Measurements from ENCODE around the gene PLA2G4E.

The PLA2G4E gene

GRCh38 chr15:41990691-41991090, 30.2 kb downstream of the PLA2G4E start:
- Histone ChIP-seq H3K4me1 (ENCODE audit: control insufficient read depth, insufficient read depth, low read length) (no peaks in the 10 kb centered on the region), H3K36me3 (ENCODE audit: control insufficient read depth in 2 of 2, insufficient read depth in 2 of 2, low read length in 2 of 2) (no peaks in the 10 kb centered on the region), H3K27me3 (ENCODE audit: control insufficient read depth in 1 of 2, insufficient read depth in 2 of 2, low read length in 2 of 2) (no peaks in the 10 kb centered on the region), H3K4me3 (ENCODE audit: low read length in 2 of 2) (no peak overlapping the region), H3K9me3 (ENCODE audit: control insufficient read depth in 2 of 2, low read length in 2 of 2) (no peaks in the 10 kb centered on the region), H3K9ac (ENCODE audit: low read length in 2 of 2) (no peak overlapping the region), H3K27ac (ENCODE audit: low read length) (no peak overlapping the region)

GRCh38 chr15:41990243-41990605, 30.6 kb downstream of the PLA2G4E start:
- Histone ChIP-seq H3K4me3 (ENCODE audit: low read length in 2 of 2) (no peak overlapping the region), H3K4me1 (ENCODE audit: control insufficient read depth, insufficient read depth, low read length) (no peaks in the 10 kb centered on the region), H3K9ac (ENCODE audit: low read length in 2 of 2) (no peak overlapping the region), H3K36me3 (ENCODE audit: control insufficient read depth in 2 of 2, insufficient read depth in 2 of 2, low read length in 2 of 2) (no peaks in the 10 kb centered on the region), H3K9me3 (ENCODE audit: control insufficient read depth in 2 of 2, low read length in 2 of 2) (no peaks in the 10 kb centered on the region), H3K27me3 (ENCODE audit: control insufficient read depth in 1 of 2, insufficient read depth in 2 of 2, low read length in 2 of 2) (no peaks in the 10 kb centered on the region), H3K27ac (ENCODE audit: low read length) (no peak overlapping the region)

DNA sequence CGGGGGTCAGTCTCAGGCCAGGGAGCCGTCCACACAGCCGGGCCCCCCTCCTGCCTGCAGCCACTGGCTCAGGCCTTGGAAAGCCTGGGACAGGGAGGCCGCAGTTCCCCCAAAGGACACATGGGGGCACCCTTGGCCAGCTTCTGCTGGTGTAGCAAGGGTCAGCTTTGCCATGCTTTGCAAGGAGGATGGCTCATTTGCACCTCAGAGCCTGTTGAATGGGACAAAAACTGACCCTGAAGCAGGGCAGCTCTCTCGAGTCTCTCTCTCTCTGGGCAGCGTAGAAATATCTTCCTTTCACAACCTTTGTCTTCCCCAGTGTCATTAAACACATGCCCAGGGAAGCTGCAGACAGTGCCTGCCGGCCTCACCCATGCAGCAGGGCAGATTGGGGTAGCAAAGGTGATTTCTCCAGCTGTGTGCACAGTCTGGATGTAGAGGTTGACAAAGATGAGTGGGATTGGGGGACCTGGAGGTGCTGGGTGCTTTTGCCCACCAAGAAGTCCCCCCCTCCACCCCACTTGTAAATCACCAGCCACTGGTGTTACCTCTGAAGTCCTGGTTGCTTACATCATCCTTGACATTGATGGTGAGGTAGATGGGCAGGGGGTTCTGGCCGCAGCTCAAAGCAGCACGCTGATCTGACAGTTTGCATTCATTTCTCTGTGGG, 31.1 kb downstream of the PLA2G4E start:
- no peak overlapping the region for H3K9ac ChIP-seq (ENCODE audit: low read length in 2 of 2)

GRCh38 chr15:41988896-41989572, 31.8 kb downstream of the PLA2G4E start:
- H3K36me3 ChIP-seq (ENCODE audit: control insufficient read depth in 2 of 2, insufficient read depth in 2 of 2, low read length in 2 of 2) = no peaks in the 10 kb centered on the region
- no peak overlapping the region for H3K27ac ChIP-seq (ENCODE audit: low read length)
- no peak overlapping the region for H3K4me3 ChIP-seq (ENCODE audit: low read length in 2 of 2)
- H3K9me3 ChIP-seq (ENCODE audit: control insufficient read depth in 2 of 2, low read length in 2 of 2) = no peaks in the 10 kb centered on the region
- H3K27me3 ChIP-seq (ENCODE audit: control insufficient read depth in 1 of 2, insufficient read depth in 2 of 2, low read length in 2 of 2) = no peaks in the 10 kb centered on the region
- H3K9ac ChIP-seq (ENCODE audit: low read length in 2 of 2) = no peak overlapping the region
- no peaks in the 10 kb centered on the region for H3K4me1 ChIP-seq (ENCODE audit: control insufficient read depth, insufficient read depth, low read length)

More for the DNA sequence above, 31.1 kb downstream of the PLA2G4E start:
- Histone ChIP-seq H3K27me3 (ENCODE audit: control insufficient read depth in 1 of 2, insufficient read depth in 2 of 2, low read length in 2 of 2) (no peaks in the 10 kb centered on the region), H3K4me1 (ENCODE audit: control insufficient read depth, insufficient read depth, low read length) (no peaks in the 10 kb centered on the region), H3K4me3 (ENCODE audit: low read length in 2 of 2) (no peak overlapping the region), H3K27ac (ENCODE audit: low read length) (no peak overlapping the region), H3K9me3 (ENCODE audit: control insufficient read depth in 2 of 2, low read length in 2 of 2) (no peaks in the 10 kb centered on the region), H3K36me3 (ENCODE audit: control insufficient read depth in 2 of 2, insufficient read depth in 2 of 2, low read length in 2 of 2) (no peaks in the 10 kb centered on the region)

DNA sequence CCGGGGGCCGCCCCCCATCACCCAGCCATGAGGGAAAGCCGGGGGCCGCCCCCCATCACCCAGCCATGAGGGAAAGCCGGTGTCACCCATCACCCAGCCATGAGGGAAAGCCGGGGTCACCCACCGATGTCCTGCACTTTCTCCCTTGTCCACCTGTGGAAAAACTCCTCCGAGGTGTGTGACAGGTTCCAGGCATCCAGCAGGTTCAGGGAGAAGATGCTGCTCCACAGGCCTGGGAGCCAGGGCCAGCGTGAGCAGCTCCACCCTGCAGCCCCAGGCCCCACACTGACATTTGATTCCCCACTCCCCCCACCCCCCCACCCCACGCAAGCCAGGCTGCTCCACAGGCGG, 32.9 kb downstream of the PLA2G4E start:
- no peak overlapping the region for H3K9ac ChIP-seq (ENCODE audit: low read length in 2 of 2)
- H3K27ac ChIP-seq (ENCODE audit: low read length) = no peak overlapping the region
- no peaks in the 10 kb centered on the region for H3K9me3 ChIP-seq (ENCODE audit: control insufficient read depth in 2 of 2, low read length in 2 of 2)
- H3K4me1 ChIP-seq (ENCODE audit: control insufficient read depth, insufficient read depth, low read length) = no peaks in the 10 kb centered on the region
- H3K36me3 ChIP-seq (ENCODE audit: control insufficient read depth in 2 of 2, insufficient read depth in 2 of 2, low read length in 2 of 2) = no peaks in the 10 kb centered on the region
- H3K27me3 ChIP-seq (ENCODE audit: control insufficient read depth in 1 of 2, insufficient read depth in 2 of 2, low read length in 2 of 2) = no peaks in the 10 kb centered on the region
- no peak overlapping the region for H3K4me3 ChIP-seq (ENCODE audit: low read length in 2 of 2)

GRCh38 chr15:41987246-41987924, 33.5 kb downstream of the PLA2G4E start:
- no peaks in the 10 kb centered on the region for H3K27me3 ChIP-seq (ENCODE audit: control insufficient read depth in 1 of 2, insufficient read depth in 2 of 2, low read length in 2 of 2)
- no peaks in the 10 kb centered on the region for H3K9me3 ChIP-seq (ENCODE audit: control insufficient read depth in 2 of 2, low read length in 2 of 2)
- H3K4me1 ChIP-seq (ENCODE audit: control insufficient read depth, insufficient read depth, low read length) = no peaks in the 10 kb centered on the region
- H3K27ac ChIP-seq (ENCODE audit: low read length) = no peak overlapping the region
- H3K4me3 ChIP-seq (ENCODE audit: low read length in 2 of 2) = no peak overlapping the region
- H3K36me3 ChIP-seq (ENCODE audit: control insufficient read depth in 2 of 2, insufficient read depth in 2 of 2, low read length in 2 of 2) = no peaks in the 10 kb centered on the region
- H3K9ac ChIP-seq (ENCODE audit: low read length in 2 of 2) = no peak overlapping the region

GRCh38 chr15:41985236-41986160, 35.3 kb downstream of the PLA2G4E start:
- no peak overlapping the region for H3K4me3 ChIP-seq (ENCODE audit: low read length in 2 of 2)
- H3K9me3 ChIP-seq (ENCODE audit: control insufficient read depth in 2 of 2, low read length in 2 of 2) = no peaks in the 10 kb centered on the region
- H3K36me3 ChIP-seq (ENCODE audit: control insufficient read depth in 2 of 2, insufficient read depth in 2 of 2, low read length in 2 of 2) = no peaks in the 10 kb centered on the region
- H3K9ac ChIP-seq (ENCODE audit: low read length in 2 of 2) = no peak overlapping the region
- H3K27ac ChIP-seq (ENCODE audit: low read length) = no peak overlapping the region
- no peaks in the 10 kb centered on the region for H3K4me1 ChIP-seq (ENCODE audit: control insufficient read depth, insufficient read depth, low read length)
- no peaks in the 10 kb centered on the region for H3K27me3 ChIP-seq (ENCODE audit: control insufficient read depth in 1 of 2, insufficient read depth in 2 of 2, low read length in 2 of 2)

DNA sequence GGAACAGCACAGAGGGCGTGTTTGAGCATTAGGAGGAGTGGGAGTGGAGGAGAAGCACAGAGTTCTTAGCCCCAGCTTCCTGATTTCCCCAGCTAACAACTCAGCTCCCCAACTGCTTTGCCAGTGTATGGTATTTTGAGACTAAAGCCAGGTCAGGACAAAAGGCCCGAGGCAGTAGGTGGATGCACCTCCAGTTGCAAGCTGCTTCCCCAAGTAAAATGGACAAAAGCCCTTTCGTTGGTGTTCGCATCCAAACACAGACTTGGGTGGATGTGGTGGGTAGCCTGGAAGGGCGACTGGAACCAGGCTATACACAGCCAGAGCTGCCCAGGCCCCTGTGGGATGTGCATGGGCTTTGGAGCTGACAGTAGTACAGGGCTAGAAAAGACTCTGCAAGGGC, 36.2 kb downstream of the PLA2G4E start:
- no peaks in the 10 kb centered on the region for H3K27me3 ChIP-seq (ENCODE audit: control insufficient read depth in 1 of 2, insufficient read depth in 2 of 2, low read length in 2 of 2)
- H3K4me1 ChIP-seq (ENCODE audit: control insufficient read depth, insufficient read depth, low read length) = no peaks in the 10 kb centered on the region
- H3K36me3 ChIP-seq (ENCODE audit: control insufficient read depth in 2 of 2, insufficient read depth in 2 of 2, low read length in 2 of 2) = no peaks in the 10 kb centered on the region
- no peak overlapping the region for H3K27ac ChIP-seq (ENCODE audit: low read length)
- no peaks in the 10 kb centered on the region for H3K9me3 ChIP-seq (ENCODE audit: control insufficient read depth in 2 of 2, low read length in 2 of 2)
- H3K4me3 ChIP-seq (ENCODE audit: low read length in 2 of 2) = no peak overlapping the region
- no peak overlapping the region for H3K9ac ChIP-seq (ENCODE audit: low read length in 2 of 2)

DNA sequence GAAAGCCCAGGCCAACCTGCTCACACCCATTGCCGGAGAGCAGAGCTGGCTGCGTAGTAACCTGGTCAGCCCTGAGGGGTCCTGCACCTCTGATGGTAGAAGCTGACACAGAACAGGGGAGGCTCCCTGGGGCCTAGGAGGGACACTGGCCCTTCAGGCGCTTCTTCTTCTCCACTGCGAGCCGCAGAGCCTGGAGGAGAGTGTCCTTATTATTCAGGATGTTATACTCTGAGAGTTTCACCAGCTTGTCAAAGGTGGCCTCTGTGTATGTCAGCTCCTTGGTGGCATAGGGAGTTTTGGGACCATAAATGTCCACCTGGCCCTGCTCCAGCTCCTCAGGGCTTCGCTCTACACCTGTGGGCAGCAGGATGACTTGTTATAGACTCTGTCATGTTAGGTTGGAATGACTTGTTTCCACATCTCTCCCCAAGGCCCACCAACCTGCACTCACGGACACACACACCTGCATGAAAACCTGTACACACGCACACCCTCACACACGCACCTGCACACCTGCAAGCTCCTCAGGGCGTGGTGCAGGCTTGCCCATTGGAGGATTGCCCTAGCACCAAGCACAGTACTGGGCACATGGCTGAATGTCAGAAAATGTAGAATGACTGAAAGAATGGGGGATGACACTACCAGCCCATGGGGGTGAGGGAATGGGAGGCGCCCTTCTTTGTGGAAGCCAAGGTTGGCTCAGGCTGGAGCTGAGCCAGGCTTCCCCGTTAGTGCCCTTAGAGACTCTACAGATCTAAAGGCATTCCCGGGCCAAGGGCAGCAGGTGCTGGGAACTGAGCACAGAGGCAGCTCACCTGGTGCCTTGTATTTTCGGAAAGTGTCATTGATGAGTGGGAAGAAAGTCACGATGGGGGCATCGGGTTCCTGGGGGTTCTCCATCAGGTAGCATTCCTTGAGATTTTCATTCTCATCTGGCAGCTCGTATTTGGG, 36.9 kb downstream of the PLA2G4E start:
- H3K4me3 ChIP-seq (ENCODE audit: low read length in 2 of 2) = no peak overlapping the region
- no peak overlapping the region for H3K27ac ChIP-seq (ENCODE audit: low read length)
- H3K9me3 ChIP-seq (ENCODE audit: control insufficient read depth in 2 of 2, low read length in 2 of 2) = no peaks in the 10 kb centered on the region
- no peaks in the 10 kb centered on the region for H3K4me1 ChIP-seq (ENCODE audit: control insufficient read depth, insufficient read depth, low read length)
- H3K27me3 ChIP-seq (ENCODE audit: control insufficient read depth in 1 of 2, insufficient read depth in 2 of 2, low read length in 2 of 2) = no peaks in the 10 kb centered on the region
- H3K9ac ChIP-seq (ENCODE audit: low read length in 2 of 2) = no peak overlapping the region
- H3K36me3 ChIP-seq (ENCODE audit: control insufficient read depth in 2 of 2, insufficient read depth in 2 of 2, low read length in 2 of 2) = no peaks in the 10 kb centered on the region

GRCh38 chr15:41983221-41983620, 37.6 kb downstream of the PLA2G4E start:
- no peaks in the 10 kb centered on the region for H3K36me3 ChIP-seq (ENCODE audit: control insufficient read depth in 2 of 2, insufficient read depth in 2 of 2, low read length in 2 of 2)
- no peaks in the 10 kb centered on the region for H3K27me3 ChIP-seq (ENCODE audit: control insufficient read depth in 1 of 2, insufficient read depth in 2 of 2, low read length in 2 of 2)
- H3K4me3 ChIP-seq (ENCODE audit: low read length in 2 of 2) = no peak overlapping the region
- no peaks in the 10 kb centered on the region for H3K4me1 ChIP-seq (ENCODE audit: control insufficient read depth, insufficient read depth, low read length)
- no peaks in the 10 kb centered on the region for H3K9me3 ChIP-seq (ENCODE audit: control insufficient read depth in 2 of 2, low read length in 2 of 2)
- no peak overlapping the region for H3K27ac ChIP-seq (ENCODE audit: low read length)
- no peak overlapping the region for H3K9ac ChIP-seq (ENCODE audit: low read length in 2 of 2)

Measured in stomach smooth muscle (tissue), 2 donors.